Skin of body (tissue), 2 donors: ENCODE data around the gene LRIT2. TPM values are rescaled to one million over a fixed set of nuclear protein-coding genes. Genes with fewer than 3 reads are reported as not detected.
A peak's percentile ranks its signal among the peaks of the same experiment; 100 is the strongest.

Experiments
- DNase-seq: peaks from one replicate; lab custom pipeline; 2025; lab: John Stamatoyannopoulos, UW
- total RNA-seq: library from RNA; depleted of rRNA; stranded (reverse); fragments of >200 nt; gene quantifications from one replicate; pipeline ENCODE4 v1.2.3, GENCODE V29; 2014

The LRIT2 gene
- not detected for total RNA-seq

DNA sequence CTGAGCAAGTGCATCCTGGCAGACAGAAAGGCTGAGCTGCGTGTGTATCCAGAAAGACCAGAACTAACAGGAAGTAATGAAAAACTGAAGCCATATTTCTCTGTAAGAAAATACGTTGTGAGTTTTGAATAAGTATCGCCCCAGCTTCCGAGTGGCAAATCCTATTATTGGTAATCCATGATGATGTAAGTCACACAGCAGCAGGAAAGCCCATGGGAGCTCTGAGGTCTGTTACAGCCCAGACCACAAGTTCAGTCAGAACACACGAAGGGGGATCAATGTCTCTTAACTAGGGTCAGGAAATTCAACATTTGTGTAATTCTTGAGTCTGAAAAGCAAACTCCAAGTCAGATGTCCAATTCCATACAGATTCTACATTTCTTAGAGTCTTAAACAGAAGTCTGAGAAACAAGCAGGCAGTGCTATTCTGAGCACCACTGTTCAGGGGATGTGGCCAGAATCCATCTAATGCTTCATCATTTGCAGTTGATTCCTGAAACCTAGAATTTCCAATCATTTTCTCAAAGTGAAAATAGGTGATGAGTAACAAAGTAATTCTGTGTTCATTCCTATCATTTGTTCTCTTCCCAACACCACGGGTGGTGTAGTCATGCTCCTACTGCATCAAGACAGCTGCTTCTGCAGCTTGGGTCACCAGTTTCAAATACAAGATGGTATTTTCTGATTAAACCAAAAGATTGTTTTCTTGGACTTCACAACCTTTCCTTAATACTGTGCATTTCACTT, at the start of gene LRIT2:
Gene LRIT2, minus strand, starts transcription at position 118 of the 747 bp plus-strand sequence. Its CDS starts 24 bp downstream, at position 94.
- no peak for DNase-seq

- no peak for DNase-seq
These were observed 45.4 kb upstream of the LRIT2 start for GRCh38 chr10:84270708-84271107.

DNA sequence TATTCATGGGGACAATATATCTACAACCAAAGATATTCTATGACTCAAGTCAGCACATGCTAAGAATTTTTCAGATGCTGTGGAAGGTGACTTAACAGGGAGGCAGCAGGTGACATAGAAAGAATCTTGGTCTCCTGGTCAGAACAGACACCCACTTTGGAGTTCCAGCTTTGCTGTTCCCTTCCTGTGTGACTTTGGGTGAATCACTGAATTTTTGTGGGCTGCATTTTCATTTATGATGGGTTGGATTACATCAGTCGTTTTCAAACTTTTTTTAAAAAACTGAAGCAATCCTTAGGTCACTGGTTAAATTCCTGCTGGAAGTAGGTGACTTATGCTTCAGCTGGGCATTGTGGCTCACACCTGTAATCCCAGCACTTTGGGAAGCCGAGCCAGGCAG, 44.4 kb upstream of the LRIT2 start:
- no peak for DNase-seq

GRCh38 chr10:84269162-84269561, 43.8 kb upstream of the LRIT2 start:
- DNase-seq: no peak

- DNase-seq: no peak
These were observed 42.3 kb upstream of the LRIT2 start for GRCh38 chr10:84267503-84268126.

GRCh38 chr10:84265418-84265817, 40.1 kb upstream of the LRIT2 start:
- no peak for DNase-seq

- DNase-seq: peak; percentile 29
These were observed 39.3 kb upstream of the LRIT2 start for GRCh38 chr10:84264611-84265141.

- no peak for DNase-seq
These were observed 38.4 kb upstream of the LRIT2 start for GRCh38 chr10:84263716-84264115.

DNA sequence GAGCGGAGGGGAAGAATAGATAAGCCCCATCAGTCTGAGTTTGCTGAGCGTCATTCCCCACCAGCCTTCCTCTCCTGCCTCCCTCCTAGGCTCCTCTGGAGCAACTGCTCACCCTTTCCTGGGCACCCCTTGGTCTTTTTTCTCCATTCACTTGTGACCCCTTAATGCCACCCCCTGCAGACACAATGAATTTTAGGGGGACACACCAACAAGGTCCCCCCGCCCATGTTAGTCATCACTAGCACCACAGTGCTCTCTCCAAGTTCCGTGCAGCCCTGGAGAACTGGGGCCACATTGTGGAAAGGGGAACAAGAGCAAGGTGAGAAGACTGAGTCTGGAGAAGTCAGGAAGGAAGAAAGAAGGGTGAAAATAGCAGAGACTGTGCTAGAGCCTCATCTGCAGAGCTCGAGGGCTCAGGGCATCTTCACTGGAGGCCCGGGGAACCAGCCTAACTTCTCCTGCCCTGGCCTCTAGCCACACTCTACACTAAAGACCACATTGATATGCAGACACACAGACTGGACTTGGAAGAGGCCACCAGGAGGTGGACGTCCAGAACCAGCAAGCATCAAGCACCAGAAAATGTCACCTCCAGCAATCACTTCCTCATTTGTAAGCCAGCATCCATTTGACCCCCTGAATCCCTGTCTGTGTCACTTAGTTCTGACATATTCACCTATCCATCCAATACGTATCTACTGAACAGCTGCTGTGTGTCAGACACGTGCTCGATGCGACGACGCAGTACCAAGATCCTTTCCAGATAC, 37.0 kb upstream of the LRIT2 start:
- DNase-seq: no peak

DNA sequence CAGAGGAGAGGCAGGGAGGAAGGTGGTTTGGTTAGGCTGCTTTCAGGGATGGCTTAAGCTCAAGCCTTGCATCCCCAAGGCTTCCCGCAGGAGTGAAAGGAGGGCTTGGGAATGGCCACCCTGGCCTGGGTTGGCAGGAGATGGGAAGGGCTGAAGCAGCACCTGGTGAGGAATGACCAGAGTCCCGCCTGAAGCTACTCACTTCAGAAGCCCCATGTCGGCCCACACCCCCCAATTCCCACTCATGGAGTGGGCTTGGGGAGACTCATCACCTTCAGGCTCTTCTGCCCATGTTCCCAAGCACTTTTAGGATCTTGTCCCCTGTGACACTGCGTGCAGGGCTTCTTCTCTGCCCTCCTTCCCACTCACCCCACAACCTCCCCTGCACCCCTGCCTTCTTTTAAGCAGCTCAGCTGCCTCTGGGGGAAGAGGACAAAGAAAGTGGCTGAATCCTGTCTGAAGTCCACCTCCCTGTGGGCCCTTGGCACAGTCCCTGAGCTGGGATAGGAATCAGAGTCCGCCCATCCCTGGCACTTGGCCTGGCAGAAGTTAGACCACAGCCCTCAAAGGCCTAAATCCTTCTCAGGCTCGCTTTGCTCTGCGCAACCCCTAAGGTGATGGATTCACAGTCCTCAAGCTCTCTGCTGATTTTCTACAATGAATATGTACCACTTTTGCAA, 36.0 kb upstream of the LRIT2 start:
- no peak for DNase-seq

GRCh38 chr10:84258034-84258695, 32.8 kb upstream of the LRIT2 start:
- DNase-seq: no peak

DNA sequence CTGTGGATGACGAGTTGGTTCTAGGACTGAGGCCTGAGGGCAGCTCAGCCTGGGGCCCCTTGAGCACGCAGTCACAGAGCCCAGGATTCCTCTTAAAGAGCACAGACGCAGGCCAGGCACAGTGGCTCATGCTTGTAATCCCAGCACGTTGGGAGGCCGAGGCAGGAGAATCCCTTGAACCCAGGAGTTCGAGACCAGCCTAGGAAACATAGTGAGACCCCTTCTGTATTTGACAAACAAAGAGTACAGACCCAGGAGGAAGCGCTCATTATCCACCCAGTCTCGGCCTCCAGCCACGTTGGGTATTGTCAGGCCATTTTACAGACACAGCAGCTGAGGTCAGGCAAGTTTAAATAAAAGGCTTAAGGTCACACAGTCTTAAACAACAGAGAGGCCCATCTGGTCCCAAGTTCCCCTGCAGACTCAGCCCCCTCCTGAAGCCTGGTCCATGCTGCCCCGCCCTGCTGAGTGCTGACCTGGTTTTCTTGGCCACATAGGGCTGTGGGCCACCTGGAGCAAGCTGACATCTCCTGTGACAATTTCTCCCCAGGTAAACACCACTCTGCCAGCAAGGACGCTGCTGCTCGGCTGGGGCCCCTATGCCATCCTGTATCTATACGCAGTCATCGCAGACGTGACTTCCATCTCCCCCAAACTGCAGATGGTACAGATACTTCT, 32.1 kb upstream of the LRIT2 start:
- DNase-seq: no peak

GRCh38 chr10:84256510-84257342, 31.4 kb upstream of the LRIT2 start:
- peak; percentile 2 for DNase-seq

- DNase-seq: no peak
These were observed 29.5 kb upstream of the LRIT2 start for GRCh38 chr10:84254552-84255478.

- no peak for DNase-seq
These were observed 23.4 kb upstream of the LRIT2 start for GRCh38 chr10:84248794-84249193.

DNA sequence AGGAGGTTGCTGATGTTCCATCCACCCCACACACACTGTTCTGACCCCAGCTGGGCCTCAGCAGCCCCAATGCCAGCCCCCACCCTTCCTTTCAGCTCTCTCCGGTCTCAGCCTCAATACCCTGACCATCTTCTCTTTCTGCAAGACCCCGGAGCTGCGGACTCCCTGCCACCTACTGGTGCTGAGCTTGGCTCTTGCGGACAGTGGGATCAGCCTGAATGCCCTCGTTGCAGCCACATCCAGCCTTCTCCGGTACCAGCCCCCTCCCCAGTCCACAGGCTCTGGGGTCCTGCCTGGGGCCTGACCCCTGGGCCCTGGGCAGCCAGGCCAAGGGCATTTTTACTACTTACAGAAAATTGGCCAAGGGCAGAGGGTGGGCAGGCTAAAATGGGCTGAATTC, 22.2 kb upstream of the LRIT2 start:
- DNase-seq: no peak

- peak; percentile 49 for DNase-seq
These were observed 19.4 kb upstream of the LRIT2 start, which contains the start of gene RGR for GRCh38 chr10:84244651-84245270. RGR (plus strand) TSS chr10:84245053; CDS start chr10:84245091, 38 bp downstream.

- no peak for DNase-seq
These were observed 18.4 kb upstream of the LRIT2 start for GRCh38 chr10:84243759-84244158.
